Urothelium cell line (cell line): ENCODE results near the gene ZKSCAN2.

ENCODE experiments used
- DNase-seq: peaks from one replicate; pipeline ENCODE4 v3.0.0; 2011; ENCODE audit warnings: low spot score, mixed read lengths
- FAIRE-seq: peaks from 2 replicates; lab custom pipeline; 2011; peaks lifted over from hg19 to GRCh38; lab: Jason Lieb, UNC

ZKSCAN2 gene

GRCh38 chr16:25257470-25257955 lies at the start of gene ZKSCAN2:
ZKSCAN2 (minus strand) TSS chr16:25257845; CDS start chr16:25257127, 718 bp downstream.
- peak; percentile 91 for DNase-seq

GRCh38 chr16:25299792-25300590 lies 42.3 kb upstream of the ZKSCAN2 start:
- FAIRE-seq (no peak), DNase-seq (no peak)

More at GRCh38 chr16:25257470-25257955, at the start of gene ZKSCAN2:
- FAIRE-seq = no peak

GRCh38 chr16:25298165-25298872 lies 40.7 kb upstream of the ZKSCAN2 start:
- DNase-seq (no peak), FAIRE-seq (no peak)

GRCh38 chr16:25297151-25297787 lies 39.6 kb upstream of the ZKSCAN2 start:
- no peak for FAIRE-seq

GRCh38 chr16:25291580-25291979 lies 33.9 kb upstream of the ZKSCAN2 start:
- FAIRE-seq = no peak

More at GRCh38 chr16:25297151-25297787, 39.6 kb upstream of the ZKSCAN2 start:
- no peak for DNase-seq

GRCh38 chr16:25289466-25289865 lies 31.8 kb upstream of the ZKSCAN2 start:
- DNase-seq (no peak), FAIRE-seq (no peak)

More at GRCh38 chr16:25291580-25291979, 33.9 kb upstream of the ZKSCAN2 start:
- no peak for DNase-seq

GRCh38 chr16:25279491-25279890 lies 21.8 kb upstream of the ZKSCAN2 start:
- no peak for FAIRE-seq
- DNase-seq = no peak

GRCh38 chr16:25271421-25271820 lies 13.8 kb upstream of the ZKSCAN2 start:
- FAIRE-seq = no peak

GRCh38 chr16:25270577-25270976 lies 12.9 kb upstream of the ZKSCAN2 start:
- DNase-seq (no peak), FAIRE-seq (no peak)

More at GRCh38 chr16:25271421-25271820, 13.8 kb upstream of the ZKSCAN2 start:
- no peak for DNase-seq

GRCh38 chr16:25269879-25270278 lies 12.2 kb upstream of the ZKSCAN2 start:
- no peak for FAIRE-seq
- DNase-seq = no peak

GRCh38 chr16:25265968-25266367 lies 8.3 kb upstream of the ZKSCAN2 start:
- no peak for DNase-seq
- FAIRE-seq = no peak

- FAIRE-seq (no peak), DNase-seq (peak; percentile 14)
Measured at GRCh38 chr16:25264597-25264996, 7.0 kb upstream of the ZKSCAN2 start.

GRCh38 chr16:25260416-25260815 lies 2.8 kb upstream of the ZKSCAN2 start:
- DNase-seq (no peak), FAIRE-seq (no peak)

- FAIRE-seq (no peak), DNase-seq (no peak)
Measured at GRCh38 chr16:25258861-25259179, 1.2 kb upstream of the ZKSCAN2 start.

GRCh38 chr16:25257956-25258860 lies 563 bp upstream of the ZKSCAN2 start:
- FAIRE-seq = no peak
- DNase-seq = peak; percentile 63

GRCh38 chr16:25256695-25257469 lies 763 bp downstream of the ZKSCAN2 start:
- FAIRE-seq = no peak
- peak; percentile 21 for DNase-seq

- DNase-seq (no peak), FAIRE-seq (no peak)
Measured at GRCh38 chr16:25253322-25253721, 4.3 kb downstream of the ZKSCAN2 start.

GRCh38 chr16:25250467-25250866 lies 7.2 kb downstream of the ZKSCAN2 start:
- no peak for FAIRE-seq

GRCh38 chr16:25235991-25236390 lies 21.7 kb downstream of the ZKSCAN2 start:
- no peak for DNase-seq
- no peak for FAIRE-seq

More at GRCh38 chr16:25250467-25250866, 7.2 kb downstream of the ZKSCAN2 start:
- no peak for DNase-seq

- no peak for DNase-seq
- FAIRE-seq = no peak
Measured at GRCh38 chr16:25228372-25228771, 29.3 kb downstream of the ZKSCAN2 start.
